ENCODE results near the gene PTPN4. TPM values are rescaled to one million over a fixed set of nuclear protein-coding genes. Genes with fewer than 3 reads are reported as not detected.

The PTPN4 gene
- total and polyA plus RNA-seq, 11 donors = 3.6 to 49.0 (median 43.0) TPM

Other genes with a start within 250 kb of the PTPN4 start
- gene SCTR, start 235.4 kb upstream of the PTPN4 start, total RNA-seq = 1 to 10 TPM in 2 of 9 donors, under 1 TPM in 6, not detected in 1; 0.28 to 2.2 (median 0.44) TPM
- under 1 TPM in 1 of 2 donors, not detected in 1; 0.72 TPM for gene SCTR, start 235.4 kb upstream of the PTPN4 start, polyA plus RNA-seq
- 1 to 10 TPM in 6 of 9 donors, under 1 TPM in 2, not detected in 1; 0.86 to 2.2 (median 1.7) TPM for gene CFAP221, start 215.5 kb upstream of the PTPN4 start, total RNA-seq
- under 1 TPM; 0.08 to 0.18 TPM for gene CFAP221, start 215.5 kb upstream of the PTPN4 start, polyA plus RNA-seq
- 10 to 100 TPM in 3 of 9 donors, 1 to 10 TPM in 6; 7.7 to 13.7 (median 9.6) TPM for gene TMEM177, start 80.7 kb upstream of the PTPN4 start, total RNA-seq
- 10 to 100 TPM in 1 of 2 donors, 1 to 10 TPM in 1; 8.8 to 13.2 TPM for gene TMEM177, start 80.7 kb upstream of the PTPN4 start, polyA plus RNA-seq